ENCODE results near the gene SERP1.

- peak; percentile 49 for TF ChIP-seq CTCF (conservative IDR thresholded peaks at IDR 0.05; ENCODE audit: low read length)
- TF ChIP-seq EZH2phosphoT487 (IDR thresholded peaks at IDR 0.05; ENCODE audit: borderline replicate concordance, low read depth, low read length): no peak
These were observed 31.6 kb upstream of the SERP1 start for GRCh38 chr3:150577855-150578254.
